ENCODE measurements around the gene NAXE. TPM values are rescaled to one million over a fixed set of nuclear protein-coding genes. Genes with fewer than 3 reads are reported as not detected.

The NAXE gene
- total RNA-seq, 1 experiment from 2014 or later, result 81.9 TPM

Other genes with a start within 250 kb of the NAXE start
- 0.06 TPM in 1 of 2 replicates, not detected in the other for gene RHBG, start 222.6 kb upstream of the NAXE start, total RNA-seq (2014; rRNA removed; shearing (Covaris generic))
- gene MEF2D, start 91.0 kb upstream of the NAXE start, total RNA-seq (2014; rRNA removed; shearing (Covaris generic)), result 2.5 and 6.1 TPM in 2 replicates
- gene IQGAP3, start 19.2 kb upstream of the NAXE start, total RNA-seq (2014; rRNA removed; shearing (Covaris generic)), result 43.6 and 45.7 TPM in 2 replicates
- not detected in 2 replicates for gene TTC24, start 12.1 kb upstream of the NAXE start, total RNA-seq (2014; rRNA removed; shearing (Covaris generic))
- 32.6 and 42.1 TPM in 2 replicates for gene GPATCH4, start 9.7 kb downstream of the NAXE start, total RNA-seq (2014; rRNA removed; shearing (Covaris generic))
- 0.23 TPM in 1 of 2 replicates, not detected in the other for gene HAPLN2, start 27.6 kb downstream of the NAXE start, total RNA-seq (2014; rRNA removed; shearing (Covaris generic))
- not detected in 2 replicates for gene BCAN, start 50.3 kb downstream of the NAXE start, total RNA-seq (2014; rRNA removed; shearing (Covaris generic))
- 0.51 and 0.89 TPM in 2 replicates for gene NES, start 85.6 kb downstream of the NAXE start, total RNA-seq (2014; rRNA removed; shearing (Covaris generic))
- 21.4 and 36.0 TPM in 2 replicates for gene CRABP2, start 113.8 kb downstream of the NAXE start, total RNA-seq (2014; rRNA removed; shearing (Covaris generic))
- 7.9 and 11.9 TPM in 2 replicates for gene METTL25B, start 136.7 kb downstream of the NAXE start, total RNA-seq (2014; rRNA removed; shearing (Covaris generic))
- 31.7 and 59.8 TPM in 2 replicates for gene ISG20L2, start 137.0 kb downstream of the NAXE start, total RNA-seq (2014; rRNA removed; shearing (Covaris generic))
- gene MRPL24, start 149.3 kb downstream of the NAXE start, total RNA-seq (2014; rRNA removed; shearing (Covaris generic)), result 144 and 148 TPM in 2 replicates
- 484 and 537 TPM in 2 replicates for gene HDGF, start 159.9 kb downstream of the NAXE start, total RNA-seq (2014; rRNA removed; shearing (Covaris generic))
- 43.7 and 44.6 TPM in 2 replicates for gene PRCC, start 175.8 kb downstream of the NAXE start, total RNA-seq (2014; rRNA removed; shearing (Covaris generic))
- 0.51 and 0.57 TPM in 2 replicates for gene SH2D2A, start 225.1 kb downstream of the NAXE start, total RNA-seq (2014; rRNA removed; shearing (Covaris generic))